NCI-H146 (cell line): ENCODE measurements around the gene SPIB.
"Not testable (repeated sequence)": the region's sequence is repeated elsewhere in the genome, so short reads cannot be mapped to it uniquely, and the experiment has no call there.

ENCODE experiments used
- DNase-seq: peaks from one replicate; lab custom pipeline; 2025; lab: John Stamatoyannopoulos, UW

The SPIB gene

GRCh38 chr19:50418176-50419021 lies at the start of gene SPIB:
SPIB (plus strand) TSS chr19:50418938; CDS start chr19:50418963, 25 bp downstream.
- no peak for DNase-seq

GRCh38 chr19:50371914-50372475 lies 46.7 kb upstream of the SPIB start:
- no peak for DNase-seq

- DNase-seq, result peak; percentile 99
These were observed 42.3 kb upstream of the SPIB start, which contains the start of gene NR1H2 for GRCh38 chr19:50376166-50377050. NR1H2 (plus strand) TSS chr19:50376457; CDS start chr19:50377606, 1,149 bp downstream.

GRCh38 chr19:50377051-50377461 lies 41.7 kb upstream of the SPIB start:
- peak; percentile 90 for DNase-seq

- no peak for DNase-seq
These were observed 41.2 kb upstream of the SPIB start for GRCh38 chr19:50377517-50377916.

GRCh38 chr19:50378169-50378862 lies 40.4 kb upstream of the SPIB start:
- no peak for DNase-seq

- DNase-seq, result no peak
These were observed 39.9 kb upstream of the SPIB start for GRCh38 chr19:50378863-50379236.

GRCh38 chr19:50379602-50380001 lies 39.1 kb upstream of the SPIB start:
- no peak for DNase-seq

GRCh38 chr19:50380137-50380536 lies 38.6 kb upstream of the SPIB start:
- DNase-seq, result no peak

GRCh38 chr19:50380751-50381151 lies 38.0 kb upstream of the SPIB start:
- no peak for DNase-seq

- no peak for DNase-seq
These were observed 36.6 kb upstream of the SPIB start for GRCh38 chr19:50381881-50382729.

- DNase-seq, result no peak
These were observed 35.5 kb upstream of the SPIB start for GRCh38 chr19:50383001-50383851.

GRCh38 chr19:50383852-50384684 lies 34.7 kb upstream of the SPIB start, which contains the start of gene POLD1:
POLD1 (plus strand) TSS chr19:50384347; CDS start chr19:50398852, 14,505 bp downstream.
- peak; percentile 100 for DNase-seq

- no peak for DNase-seq
These were observed 33.8 kb upstream of the SPIB start for GRCh38 chr19:50384685-50385535.

- DNase-seq, result no peak
These were observed 31.4 kb upstream of the SPIB start for GRCh38 chr19:50387176-50387867.

GRCh38 chr19:50387868-50388245 lies 30.9 kb upstream of the SPIB start:
- no peak for DNase-seq

GRCh38 chr19:50390295-50390694 lies 28.4 kb upstream of the SPIB start:
- not testable (repeated sequence) for DNase-seq
